Sigmoid colon (tissue), 4 donors: ENCODE data around the gene ACE.

Source experiments
- CTCF ChIP-seq, 4 experiments: fragments of 450-650 bp in 3 of 4; fragments of 200-600 bp in 1 of 4; IDR thresholded peaks; one replicate each; pipeline ENCODE4 v1.5.1; 2016 to 2019; ENCODE audit warnings: antibody characterized with exemption in 4 of 4, mild to moderate bottlenecking in 3 of 4, moderate library complexity in 2 of 4
- EP300 ChIP-seq, 4 donors: sonication (generic); formaldehyde crosslinking; IDR thresholded peaks; one replicate each; pipeline ENCODE4 v1.6.1; 2017; ENCODE audit warnings: antibody characterized with exemption in 4 of 4
- POLR2A ChIP-seq, 2 donors: fragments of 450-650 bp; IDR thresholded peaks; one replicate each; pipeline ENCODE4 v1.6.1; 2016; ENCODE audit warnings: antibody characterized with exemption in 2 of 2, mild to moderate bottlenecking in 2 of 2, moderate library complexity in 2 of 2

- no peak for TF ChIP-seq EP300 (IDR thresholded peaks at IDR 0.05)
- TF ChIP-seq POLR2A (IDR thresholded peaks at IDR 0.05): no peak
- no peak for TF ChIP-seq CTCF (IDR thresholded peaks at IDR 0.05)
Measured at GRCh38 chr17:63531022-63531965, 54.4 kb downstream of the ACE start.
